Endothelial cell of umbilical vein (primary cell): ENCODE measurements around the gene PLD2.

ENCODE experiments used
- CTCF ChIP-seq, 2 donors: IDR thresholded peaks; 1 replicate in 1 of 2; 2 replicates in 1 of 2; pipeline ENCODE4 v1.5.1; 2011; ENCODE audit warnings: low read length in 2 of 2, mild to moderate bottlenecking in 2 of 2, moderate library complexity in 2 of 2, control low read depth in 1 of 2, inconsistent platforms in 1 of 2, low read depth in 1 of 2; ENCODE audit not compliant: insufficient read depth in 1 of 2; ENCODE audit errors: extremely low read depth in 1 of 2
- JUN ChIP-seq: IDR thresholded peaks from 2 replicates; pipeline ENCODE4 v1.6.1; 2011; ENCODE audit warnings: borderline replicate concordance, low read depth; ENCODE audit not compliant: insufficient read length, insufficient read depth
- MAX ChIP-seq: IDR thresholded peaks from 2 replicates; pipeline ENCODE4 v1.6.1; 2011; ENCODE audit not compliant: insufficient read depth, insufficient read length
- POLR2A ChIP-seq: IDR thresholded peaks from 2 replicates; pipeline ENCODE4 v1.6.1; 2012; ENCODE audit warnings: low read depth, mild to moderate bottlenecking, control low read depth, low read length
- POLR2AphosphoS5 ChIP-seq: IDR thresholded peaks from 2 replicates; pipeline ENCODE4 v1.6.1; 2012; ENCODE audit warnings: low read depth, mild to moderate bottlenecking, control low read depth, low read length, moderate library complexity; ENCODE audit not compliant: insufficient read depth

GRCh38 chr17:4822835-4823234 lies 15.9 kb downstream of the PLD2 start:
- TF ChIP-seq POLR2AphosphoS5 (no peak), POLR2A (no peak), CTCF (IDR thresholded peaks at IDR 0.05; ENCODE audit: extremely low read depth in 1 of 2, insufficient read depth in 1 of 2, low read depth in 1 of 2, low read length in 2 of 2) (no peak), MAX (no peak), JUN (no peak)
